Midbrain (tissue), 1 donor: ENCODE measurements around the gene FICD.
"Not testable (repeated sequence)": the region's sequence is repeated elsewhere in the genome, so short reads cannot be mapped to it uniquely, and the experiment has no call there.

ENCODE experiments used
- DNase-seq: peaks from one replicate; lab custom pipeline; 2025; lab: John Stamatoyannopoulos, UW

FICD gene

DNA sequence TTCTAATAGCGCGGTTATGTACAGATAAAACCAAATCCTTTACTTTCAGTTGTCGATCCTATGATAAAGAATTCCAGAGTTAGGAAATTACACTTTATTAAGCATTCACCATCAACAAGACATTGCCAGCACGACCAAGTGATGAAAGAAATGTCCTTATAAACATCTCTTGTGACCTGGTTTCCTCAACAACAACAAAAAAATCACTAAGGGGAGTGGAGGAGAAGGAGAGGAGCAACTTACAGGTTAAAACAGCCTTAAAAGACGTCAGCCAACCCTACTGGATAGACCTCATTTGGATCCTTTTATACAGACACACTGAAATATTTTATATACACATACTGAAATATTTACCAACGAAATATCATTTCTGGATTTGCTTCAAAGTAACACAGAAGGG, 23.1 kb downstream of the FICD start:
- no peak for DNase-seq

DNA sequence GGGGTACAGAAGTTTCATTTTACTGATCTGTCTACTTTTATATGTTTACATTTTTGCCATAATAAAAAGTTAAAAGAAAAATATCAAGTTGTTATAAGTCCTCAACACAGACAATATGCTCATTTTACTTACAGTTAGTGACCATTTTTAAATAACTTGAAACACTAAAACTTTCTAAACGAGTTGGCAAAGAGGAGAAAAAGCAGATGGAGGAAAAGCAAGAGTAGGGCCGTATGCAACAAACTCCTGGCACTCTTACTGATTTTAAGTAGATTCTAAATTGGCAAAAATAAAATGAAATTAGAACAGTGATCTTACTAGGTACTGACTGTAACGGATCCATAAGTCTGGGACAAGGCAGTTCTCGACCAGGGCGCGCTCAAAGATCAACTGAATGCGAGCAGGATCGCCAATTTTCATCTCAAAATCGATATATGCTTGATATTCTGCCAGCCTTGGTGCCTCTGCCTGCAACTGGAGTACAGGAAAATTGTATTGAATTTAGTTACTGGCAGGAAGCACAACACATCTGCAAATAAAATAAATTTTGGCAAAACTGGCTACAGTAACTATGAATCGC, 23.6 kb downstream of the FICD start:
- DNase-seq: no peak

DNA sequence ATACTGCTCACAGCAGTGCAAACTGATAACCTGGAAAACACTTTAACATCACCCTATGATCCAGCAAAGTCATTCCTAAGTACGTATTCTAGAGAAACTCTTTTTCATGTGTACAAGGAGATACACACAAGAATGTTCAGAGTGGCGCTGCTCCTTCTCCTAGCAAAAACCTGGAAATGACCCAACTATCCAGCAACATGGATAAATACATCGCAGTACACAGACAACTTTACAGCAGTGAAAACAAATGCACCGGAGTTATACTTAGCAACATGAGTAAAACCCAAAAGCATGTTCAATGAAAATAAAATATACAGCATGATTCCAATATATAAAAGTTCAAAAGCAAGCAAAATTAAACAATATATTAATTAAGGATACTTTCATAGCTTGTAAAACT, 27.2 kb downstream of the FICD start:
- no peak for DNase-seq

DNA sequence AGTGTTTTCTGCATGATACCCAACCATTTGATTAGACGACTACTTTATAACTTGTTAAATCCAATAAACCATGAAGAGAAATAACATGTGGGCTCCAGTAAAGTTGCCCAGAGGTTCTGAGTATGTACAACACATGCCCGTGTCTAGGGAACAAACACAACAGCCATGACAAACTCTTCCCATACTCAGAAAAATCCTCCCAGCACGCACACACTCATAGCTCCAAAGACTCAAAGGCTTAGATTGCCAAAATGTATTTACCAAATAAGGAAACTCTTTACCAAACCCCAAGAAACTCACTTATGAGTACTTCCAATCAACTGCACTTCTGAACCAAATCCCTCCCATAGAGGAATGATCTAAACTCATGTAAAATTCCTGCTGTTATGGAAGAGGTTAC, 28.6 kb downstream of the FICD start:
- no peak for DNase-seq

DNA sequence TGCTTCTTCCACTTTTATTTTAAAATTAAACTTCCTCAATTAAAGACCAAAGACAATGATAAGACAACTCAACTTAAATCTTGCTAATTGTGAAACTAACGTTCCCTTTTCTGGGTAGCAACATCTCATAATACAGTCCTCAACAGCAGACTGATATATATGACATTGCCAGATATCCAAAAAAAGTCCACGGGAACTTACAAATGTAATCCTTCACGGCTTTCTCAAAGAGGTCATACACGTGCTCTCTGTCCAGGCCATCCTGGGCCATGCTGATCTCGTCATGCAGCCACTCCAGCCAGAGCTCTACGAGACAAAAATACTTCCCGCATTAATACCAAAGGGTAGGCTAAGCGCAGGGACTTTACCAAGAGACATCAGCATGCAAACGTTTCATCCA, 32.6 kb downstream of the FICD start:
- DNase-seq: no peak

DNA sequence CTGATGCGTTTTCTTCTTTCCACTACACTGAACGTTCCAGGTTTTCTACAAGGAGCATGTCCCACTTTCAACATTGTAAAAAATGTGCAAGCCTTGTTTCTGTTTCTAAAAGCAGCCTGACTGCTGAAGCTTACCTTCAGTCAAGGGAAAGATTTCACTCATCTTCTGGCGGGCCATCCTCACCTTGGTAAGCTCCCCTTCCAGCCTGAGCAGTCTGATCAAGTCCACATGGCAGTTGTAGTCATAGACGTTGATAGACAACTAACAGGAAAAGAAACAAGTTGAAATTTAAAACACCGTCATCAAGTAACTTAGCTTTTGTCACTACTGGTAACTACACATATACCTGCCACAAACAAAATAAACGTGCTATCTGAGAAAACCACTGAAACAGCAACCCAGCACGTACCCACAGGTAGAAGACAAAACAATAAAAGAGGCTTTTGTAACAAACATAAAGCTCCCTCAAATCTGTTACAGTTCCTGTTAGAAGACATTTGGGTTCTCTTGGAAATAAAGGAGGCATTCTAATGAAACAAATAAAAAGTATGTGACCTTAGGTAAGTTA, 34.0 kb downstream of the FICD start:
- DNase-seq: no peak

DNA sequence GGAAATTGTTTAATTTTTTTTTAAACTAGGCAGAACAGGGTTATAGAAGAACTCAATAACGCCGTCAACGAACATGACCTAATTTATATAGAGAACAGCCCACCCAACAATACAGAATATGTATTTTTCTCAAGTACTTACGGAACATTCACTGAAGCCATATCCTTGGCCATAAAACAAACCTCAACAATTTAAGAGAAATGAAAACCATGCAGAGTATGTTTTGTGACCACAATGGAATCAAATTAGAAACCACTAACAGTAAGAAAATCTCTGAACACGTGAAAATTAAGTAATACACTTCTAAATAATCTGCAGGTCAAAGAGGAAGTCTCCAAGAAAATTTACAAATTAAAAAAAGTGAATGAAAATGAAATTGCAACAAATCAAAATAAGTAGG, 36.5 kb downstream of the FICD start:
- no peak for DNase-seq

DNA sequence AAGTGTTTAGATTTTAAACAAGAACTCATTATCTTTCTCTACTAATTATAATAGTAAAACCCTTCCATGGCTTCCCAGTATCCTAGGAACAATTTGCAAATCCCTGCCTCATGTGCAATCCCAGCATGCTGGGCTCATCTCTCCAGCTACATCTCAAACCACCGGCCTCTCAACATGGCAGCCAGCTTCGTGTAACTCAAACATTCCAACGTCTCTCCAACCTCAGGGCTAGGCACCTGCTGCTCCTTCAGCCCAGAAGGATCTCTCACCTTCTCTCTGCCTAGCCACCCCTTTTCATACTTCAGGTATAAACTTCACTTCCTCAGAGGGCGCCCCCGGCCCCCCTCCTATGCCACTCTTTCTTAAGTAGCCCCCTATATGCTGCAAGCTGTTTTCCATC, 38.7 kb downstream of the FICD start:
- DNase-seq: no peak

DNA sequence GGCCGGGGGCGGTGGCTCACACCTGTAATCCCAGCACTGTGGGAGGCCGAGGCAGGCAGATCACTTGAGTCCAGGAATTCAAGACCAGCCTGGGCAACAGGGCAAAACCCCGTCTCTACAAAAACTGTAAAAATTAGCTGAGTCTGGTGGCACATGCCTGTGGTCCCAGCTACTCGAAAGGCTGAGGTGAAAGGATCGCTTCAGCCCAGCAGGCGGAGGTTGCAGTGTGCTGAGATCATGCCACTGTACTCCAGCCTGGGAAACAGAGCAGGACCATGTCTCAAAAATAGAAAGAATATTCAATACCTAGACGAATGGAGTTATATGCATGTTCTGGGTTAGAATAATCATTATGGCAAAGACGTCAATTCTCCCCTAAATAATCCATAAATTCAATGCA, 40.3 kb downstream of the FICD start:
- not testable (repeated sequence) for DNase-seq

DNA sequence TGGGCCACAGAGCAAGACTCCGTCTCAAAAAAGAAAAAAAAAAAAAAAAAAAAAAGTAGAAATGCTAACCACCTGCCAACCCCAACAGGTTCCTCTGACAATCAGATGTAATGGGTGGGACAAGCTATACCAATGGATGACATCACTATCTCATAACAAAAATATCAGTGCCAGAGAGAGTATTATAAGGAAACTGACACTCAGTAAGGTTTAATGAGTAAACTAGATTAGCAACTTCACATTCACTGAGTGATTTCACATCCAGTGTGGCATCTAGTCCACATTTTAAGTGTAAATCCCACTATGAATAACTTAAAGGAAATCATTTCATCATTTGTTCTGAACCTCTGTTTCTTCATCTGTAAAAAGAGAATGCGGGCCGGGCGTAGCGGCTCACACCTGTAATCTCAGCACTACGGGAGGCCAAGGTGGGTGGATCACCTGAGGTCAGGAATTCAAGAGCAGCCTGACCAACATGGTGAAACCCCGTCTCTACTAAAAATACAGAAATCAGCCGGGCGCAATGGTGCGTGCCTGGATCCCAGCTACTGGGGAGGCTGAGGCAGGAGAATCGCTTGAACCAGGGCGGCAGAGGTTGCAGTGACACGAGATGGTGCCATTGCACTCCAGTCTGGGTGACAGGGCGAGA, 44.1 kb downstream of the FICD start:
- no peak for DNase-seq

DNA sequence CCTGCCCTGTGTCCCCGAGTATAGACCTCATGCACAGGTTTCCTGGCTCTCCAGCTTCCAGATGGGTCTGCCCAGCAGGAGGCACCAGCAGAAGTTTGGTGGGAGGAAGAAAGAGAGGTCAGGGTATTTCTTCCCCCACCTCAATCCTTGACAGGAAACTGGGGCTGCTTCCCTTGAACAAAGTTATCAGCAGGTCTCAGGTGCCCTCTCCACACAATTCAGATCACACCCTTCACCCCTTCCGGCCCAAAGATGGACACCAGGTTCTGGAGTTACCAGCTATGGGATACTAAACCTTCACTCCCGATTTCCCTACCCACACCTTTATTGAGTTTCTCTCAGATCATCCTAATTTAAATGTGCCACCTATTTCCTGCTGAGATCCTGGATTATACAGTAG, 44.7 kb downstream of the FICD start:
- DNase-seq: no peak

DNA sequence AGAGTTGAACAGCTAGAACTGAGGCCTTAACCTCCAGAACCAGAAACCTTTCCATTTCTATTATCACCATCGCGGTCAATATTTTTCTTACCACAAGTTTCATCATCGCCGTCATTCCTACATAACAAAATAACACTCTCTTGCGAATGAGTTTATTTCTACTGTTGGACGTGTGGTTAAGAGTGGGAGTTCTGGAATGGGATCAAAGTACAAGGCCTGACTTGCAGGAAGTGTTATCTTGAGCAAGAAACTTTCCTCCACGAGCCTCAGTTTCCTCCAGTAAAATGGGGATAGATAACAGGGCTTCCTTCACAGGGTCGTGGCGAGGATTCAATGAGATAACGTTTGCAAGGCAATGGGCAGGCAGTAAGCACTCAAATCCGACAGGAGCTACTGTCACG, 45.2 kb downstream of the FICD start:
- no peak for DNase-seq

DNA sequence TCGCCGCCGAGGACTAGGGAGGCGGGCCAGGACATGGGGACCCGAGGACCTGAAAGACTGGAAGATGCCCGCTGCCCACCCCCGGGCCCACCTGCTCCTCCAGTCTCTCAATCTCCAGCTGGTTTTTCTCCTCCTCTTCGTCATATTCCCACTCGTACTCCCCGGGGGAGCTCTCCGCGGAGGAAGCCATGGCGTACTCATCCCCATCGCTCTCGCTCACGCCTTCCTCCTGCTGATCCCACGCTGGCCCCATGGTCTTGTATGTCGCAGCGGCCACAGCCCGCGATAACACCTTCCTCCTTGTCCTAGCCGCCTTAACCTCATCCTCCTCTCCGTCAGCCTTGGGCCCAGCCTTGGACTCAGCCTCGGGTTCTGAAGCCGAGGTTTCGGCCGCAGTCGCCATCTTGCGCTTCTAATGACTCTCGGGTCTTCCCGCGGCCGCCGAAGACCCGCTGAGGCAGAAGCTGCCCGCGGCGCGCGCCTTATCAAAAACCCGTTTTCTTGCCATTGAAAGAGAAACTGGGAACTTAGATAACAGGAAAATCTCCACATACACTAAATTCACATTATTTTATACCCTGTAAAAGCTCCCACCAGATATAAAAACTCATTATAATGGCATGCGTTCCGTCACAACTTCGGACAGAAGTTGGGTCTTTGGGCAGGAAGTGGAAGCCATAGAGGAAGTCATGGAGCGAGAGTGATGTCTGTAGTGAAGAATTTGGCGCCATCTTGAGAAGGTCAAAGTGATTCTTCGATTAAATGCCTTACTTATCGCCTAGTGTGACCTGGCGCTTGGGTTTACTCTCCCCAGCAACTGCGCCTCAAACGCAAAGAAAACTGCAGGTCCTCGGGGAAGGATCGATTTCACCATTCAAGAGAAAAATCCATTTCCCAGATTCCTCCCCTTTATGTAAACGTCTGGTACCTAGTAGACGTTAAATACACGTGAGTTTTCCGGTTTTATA, 46.0 kb downstream of the FICD start, which contains the start of gene SART3:
SART3 (minus strand) TSS at position 422 of the 968 bp plus-strand sequence; CDS start at position 403, 19 bp downstream.
- DNase-seq: peak; percentile 91

DNA sequence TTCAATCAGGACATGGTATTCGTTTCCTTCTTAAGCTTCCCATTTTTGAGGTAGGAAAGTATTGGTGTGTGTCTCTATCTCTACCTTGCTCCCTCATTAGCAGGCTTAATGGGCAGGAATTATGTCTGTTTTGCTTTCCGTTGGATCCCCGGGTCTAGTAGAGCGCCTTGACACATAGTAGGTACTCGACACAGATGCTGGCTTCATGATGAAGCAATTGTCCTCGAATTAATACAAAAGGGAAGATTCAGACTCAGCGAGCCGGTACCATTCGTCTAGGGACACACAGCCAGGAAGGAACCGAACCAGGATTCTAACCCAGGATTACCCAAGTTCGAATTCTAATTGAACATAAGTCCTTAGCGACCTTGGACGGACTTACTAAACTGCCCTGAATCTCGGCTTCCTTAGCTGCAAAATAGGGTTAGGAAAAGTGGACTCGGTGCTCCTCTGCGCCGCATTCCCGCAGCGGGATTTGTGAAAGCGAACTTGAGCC, 46.8 kb downstream of the FICD start:
- DNase-seq: peak; percentile 51

DNA sequence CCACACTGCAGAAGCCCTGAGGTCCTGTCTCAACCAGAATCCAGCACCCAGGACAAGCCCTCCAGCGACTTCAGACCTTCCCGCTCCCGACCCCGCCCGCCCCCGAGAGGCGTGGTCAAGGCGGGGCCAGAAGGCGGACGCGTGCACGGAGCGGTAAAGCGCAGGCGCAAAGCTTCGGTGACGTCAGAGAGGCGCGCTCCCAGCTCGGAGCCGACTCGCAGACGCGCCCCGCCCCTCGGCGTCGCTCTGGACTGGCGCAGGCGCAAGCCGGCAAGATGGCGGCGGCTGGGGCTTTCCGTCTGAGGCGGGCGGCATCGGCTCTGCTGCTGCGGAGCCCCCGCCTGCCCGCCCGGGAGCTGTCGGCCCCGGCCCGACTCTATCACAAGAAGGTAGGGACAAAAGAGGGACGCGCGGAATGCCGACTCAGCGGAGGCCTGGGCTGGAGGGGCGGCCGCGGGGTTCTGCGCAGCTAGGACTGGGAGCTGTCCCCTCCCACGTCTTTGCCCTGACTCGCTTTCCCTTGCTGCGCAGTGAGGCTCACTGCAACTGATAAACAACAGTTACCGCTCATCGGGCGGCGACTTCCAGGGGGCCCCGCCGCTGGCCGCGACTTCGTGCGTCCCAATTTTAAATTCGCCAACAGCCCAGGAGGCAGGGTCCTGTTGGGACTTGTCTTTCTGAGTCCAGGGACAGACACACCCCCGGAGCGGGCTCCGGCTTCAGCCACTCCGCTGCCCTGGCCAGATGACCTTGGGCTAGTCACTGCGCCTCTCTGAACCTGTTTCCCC, 47.5 kb downstream of the FICD start, which contains the start of gene ISCU:
ISCU (plus strand) TSS at position 249 of the 788 bp plus-strand sequence; CDS start at position 276, 27 bp downstream.
- peak; percentile 98 for DNase-seq

DNA sequence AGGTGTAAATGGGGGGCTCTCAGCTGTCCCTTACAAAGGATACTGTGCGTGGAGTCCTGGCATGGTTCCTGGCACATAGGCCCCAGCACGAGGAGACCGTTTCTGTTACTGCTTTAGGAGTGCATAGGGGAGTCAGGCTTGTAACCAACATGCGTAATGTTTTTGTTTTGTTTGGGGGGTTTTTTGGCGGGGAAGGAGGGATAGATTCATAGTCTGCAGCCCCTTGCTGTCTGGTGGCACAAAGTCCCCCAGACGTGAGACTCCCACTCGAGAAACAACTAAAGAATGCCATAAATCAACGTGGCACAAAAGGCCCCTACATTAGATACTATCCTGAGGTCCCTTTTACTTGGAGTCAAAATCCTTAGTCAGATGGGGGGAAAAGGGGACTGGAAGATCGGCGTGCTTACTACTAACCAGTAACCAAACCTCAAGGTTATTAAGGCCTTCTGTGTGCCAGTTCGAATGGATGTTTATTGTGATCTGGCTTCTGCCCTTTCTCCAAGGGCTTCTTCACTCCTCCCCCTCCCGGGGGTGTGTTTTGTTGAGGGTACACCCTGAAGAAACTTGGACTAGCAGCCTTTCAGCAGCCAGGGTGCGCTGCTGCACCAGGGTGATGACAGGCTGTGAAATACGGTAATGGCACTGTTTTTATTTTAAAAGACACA, 48.2 kb downstream of the FICD start:
- peak; percentile 79 for DNase-seq

DNA sequence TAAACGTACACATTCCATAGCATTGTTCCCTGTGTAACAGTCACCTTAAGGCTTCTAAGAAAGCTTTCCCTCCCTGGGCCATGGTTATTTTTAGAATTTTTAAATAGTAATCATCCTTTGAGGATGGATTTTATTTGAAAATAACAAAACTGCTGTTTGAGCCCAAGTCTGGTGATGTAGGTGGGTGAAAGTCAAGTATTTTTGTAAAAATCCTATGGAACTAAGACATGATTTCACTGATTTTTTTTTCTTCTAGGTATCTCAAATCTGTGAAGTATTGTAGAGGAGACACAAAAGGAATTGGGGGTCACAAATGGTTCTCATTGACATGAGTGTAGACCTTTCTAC, 48.7 kb downstream of the FICD start:
- no peak for DNase-seq

DNA sequence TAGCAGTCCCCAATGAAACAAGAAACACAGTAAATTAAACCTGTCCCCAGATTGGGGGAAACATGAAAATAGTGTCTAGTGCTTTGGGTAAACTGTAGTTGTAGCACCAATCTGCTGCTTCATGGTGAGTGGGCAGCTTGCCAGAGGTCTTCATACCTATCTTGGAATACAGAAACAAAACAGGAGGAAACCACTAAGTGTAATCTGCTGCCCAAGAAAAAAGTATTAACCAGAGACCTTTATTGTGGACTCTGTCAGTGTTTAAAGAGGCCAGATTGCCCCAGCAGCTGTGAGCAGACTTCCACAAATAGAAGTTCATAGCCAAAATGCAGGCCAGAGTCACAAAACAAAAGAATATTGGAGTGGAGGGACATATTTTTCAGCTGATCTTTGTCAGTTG, 49.6 kb downstream of the FICD start:
- no peak for DNase-seq

DNA sequence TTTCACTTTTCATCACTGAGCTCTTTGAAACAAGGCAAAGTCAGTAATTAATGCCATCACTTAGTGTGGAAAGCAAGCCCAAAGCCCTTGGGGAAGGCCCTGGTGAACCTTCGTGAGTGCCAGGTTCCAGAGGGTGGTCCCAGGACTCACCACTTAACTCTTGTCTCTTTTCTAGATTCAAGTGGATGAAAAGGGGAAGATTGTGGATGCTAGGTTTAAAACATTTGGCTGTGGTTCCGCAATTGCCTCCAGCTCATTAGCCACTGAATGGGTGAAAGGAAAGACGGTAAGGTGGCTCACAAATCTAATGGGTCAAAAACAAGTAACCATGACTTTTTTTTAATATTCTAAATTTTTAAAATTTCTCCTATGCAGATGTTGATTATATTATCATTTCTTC, 50.1 kb downstream of the FICD start:
- DNase-seq: no peak

DNA sequence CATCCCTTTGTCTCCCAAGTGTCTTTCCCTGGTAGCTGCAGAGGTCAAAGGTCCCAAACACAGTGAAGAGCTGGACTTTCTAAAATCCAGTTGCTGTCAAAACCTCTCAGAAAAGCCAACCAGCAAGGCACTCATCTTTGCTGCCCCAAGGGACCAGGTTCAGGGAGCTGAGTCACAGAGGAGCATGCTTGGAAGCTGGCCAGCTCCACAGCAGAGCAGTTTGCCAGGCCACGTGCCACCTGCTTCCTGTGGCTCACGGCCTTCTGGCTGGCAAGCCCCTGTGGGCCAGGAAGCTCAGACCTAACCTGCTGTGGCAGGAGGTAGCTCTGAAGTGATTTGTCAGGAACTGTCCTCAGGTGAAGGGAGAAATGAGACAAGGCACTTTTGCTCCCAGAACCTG, 50.9 kb downstream of the FICD start:
- no peak for DNase-seq

DNA sequence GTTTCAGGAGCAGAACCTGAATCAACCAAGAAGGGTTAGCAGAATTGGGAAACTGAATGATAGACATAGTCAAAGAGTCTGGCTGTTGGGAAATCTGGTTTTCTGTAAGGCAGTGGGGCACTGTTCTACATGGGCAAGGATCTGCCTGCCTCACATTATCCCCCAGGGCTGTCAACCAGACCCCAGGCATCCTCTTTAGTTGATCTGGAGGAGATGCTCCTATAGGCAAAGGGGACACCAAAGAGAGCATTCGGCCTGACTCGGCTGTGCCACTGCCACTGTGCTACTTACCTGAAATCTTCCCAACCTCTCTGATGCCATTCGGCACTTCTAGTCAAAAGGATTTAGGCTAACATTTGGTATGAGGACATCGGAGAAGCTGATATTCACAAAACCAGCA, 51.4 kb downstream of the FICD start:
- DNase-seq: no peak
